HG02970 (cell line): Measurements from ENCODE around the gene CUX1.
"Not testable (repeated sequence)": the region's sequence is repeated elsewhere in the genome, so short reads cannot be mapped to it uniquely, and the experiment has no call there.

ENCODE experiments used
- ATAC-seq: cut with Tn5 transposase; IDR thresholded peaks from one replicate; pipeline ENCODE4 v1.9.1; 2021; ENCODE audit warnings: mild to moderate bottlenecking, moderate library complexity, moderate number of reproducible peaks; ENCODE audit not compliant: unreplicated experiment, low FRiP score

Gene CUX1

GRCh38 chr7:101868191-101868950 lies 50.9 kb downstream of the CUX1 start:
- ATAC-seq, result no peak

GRCh38 chr7:101869026-101869900 lies 51.8 kb downstream of the CUX1 start:
- ATAC-seq, result no peak

GRCh38 chr7:101869901-101870290 lies 52.5 kb downstream of the CUX1 start:
- no peak for ATAC-seq

GRCh38 chr7:101870361-101871062 lies 53.1 kb downstream of the CUX1 start:
- ATAC-seq, result no peak

GRCh38 chr7:101871351-101871750 lies 53.9 kb downstream of the CUX1 start:
- ATAC-seq, result no peak

GRCh38 chr7:101874028-101874427 lies 56.6 kb downstream of the CUX1 start:
- no peak for ATAC-seq

GRCh38 chr7:101875283-101875846 lies 57.9 kb downstream of the CUX1 start:
- ATAC-seq, result no peak

- no peak for ATAC-seq
These were observed 60.6 kb downstream of the CUX1 start for GRCh38 chr7:101877882-101878591.

- no peak for ATAC-seq
These were observed 61.5 kb downstream of the CUX1 start for GRCh38 chr7:101878938-101879337.

- ATAC-seq, result no peak
These were observed 62.1 kb downstream of the CUX1 start for GRCh38 chr7:101879565-101879964.

GRCh38 chr7:101880282-101881054 lies 63.0 kb downstream of the CUX1 start:
- no peak for ATAC-seq

GRCh38 chr7:101882005-101882421 lies 64.6 kb downstream of the CUX1 start:
- ATAC-seq, result no peak

GRCh38 chr7:101882595-101883564 lies 65.5 kb downstream of the CUX1 start:
- no peak for ATAC-seq

- ATAC-seq, result no peak
These were observed 67.5 kb downstream of the CUX1 start for GRCh38 chr7:101884671-101885596.

GRCh38 chr7:101885597-101885955 lies 68.2 kb downstream of the CUX1 start:
- no peak for ATAC-seq

GRCh38 chr7:101887352-101887751 lies 69.9 kb downstream of the CUX1 start:
- not testable (repeated sequence) for ATAC-seq

GRCh38 chr7:101888564-101888963 lies 71.1 kb downstream of the CUX1 start:
- not testable (repeated sequence) for ATAC-seq
